T-cell (primary cell): Measurements from ENCODE around the gene PZP. TPM values are rescaled to one million over a fixed set of nuclear protein-coding genes. Genes with fewer than 3 reads are reported as not detected.

Experiments
- ATAC-seq, 4 experiments: fragments of 200-7000 bp in 3 of 4; fragments of 150-1000 bp in 1 of 4; cut with Tn5 transposase; replicated peaks in 1 of 4; 1 replicate in 3 of 4; 2 replicates in 1 of 4; pipeline ENCODE4 v1.10.0; 2021; ENCODE audit warnings: moderate library complexity in 3 of 4, mild to moderate bottlenecking in 2 of 4, moderate number of reproducible peaks in 1 of 4
- CTCF ChIA-PET, 2 donors: fragments of 300-600 bp; sonication (Branson Sonifier 250); formaldehyde crosslinking; loops; one replicate each; lab custom pipeline; 2022; ENCODE audit warnings: antibody characterized with exemption in 2 of 2; lab: Charles Lee
- POLR2A ChIA-PET, 2 donors: fragments of 300-600 bp; sonication (Branson Sonifier 250); formaldehyde crosslinking; loops; one replicate each; lab custom pipeline; 2022; ENCODE audit warnings: antibody characterized with exemption in 2 of 2; lab: Charles Lee
- DNase-seq, 35 experiments: peaks; one replicate each; pipeline versions ENCODE4 v3.0.0 to v3.0.0-alpha.2; 2013 to 2023
- H3K27ac ChIP-seq: one replicate; pipeline ENCODE4 v1.5.1; 2013; ENCODE audit warnings: low read length
- H3K27me3 ChIP-seq, 2 experiments: replicated peaks in 1 of 2; 1 replicate in 1 of 2; 2 replicates in 1 of 2; pipeline versions ENCODE4 v1.6.1 to v1.7.0; 2013; ENCODE audit warnings: low read length in 1 of 2, mixed read lengths in 1 of 2; ENCODE audit not compliant: control insufficient read depth in 2 of 2, insufficient read depth in 2 of 2; ENCODE audit errors: extremely low read depth in 1 of 2
- H3K36me3 ChIP-seq, 2 donors: 1 replicate in 1 of 2; 2 replicates in 1 of 2; pipeline versions ENCODE4 v1.6.1 to v1.7.0; 2013; ENCODE audit warnings: low read length in 1 of 2; ENCODE audit not compliant: control insufficient read depth in 2 of 2, insufficient read depth in 1 of 2; ENCODE audit errors: extremely low read depth in 1 of 2
- H3K4me1 ChIP-seq, 2 experiments: 1 replicate in 1 of 2; 2 replicates in 1 of 2; pipeline versions ENCODE4 v1.6.1 to v1.7.0; 2013; ENCODE audit warnings: low read length in 2 of 2, mixed read lengths in 1 of 2; ENCODE audit not compliant: insufficient read depth in 2 of 2, control insufficient read depth in 1 of 2; ENCODE audit errors: extremely low read depth in 1 of 2
- H3K4me3 ChIP-seq, 2 donors: 1 replicate in 1 of 2; 2 replicates in 1 of 2; pipeline versions ENCODE4 v1.5.1 to v1.7.0; 2013; ENCODE audit warnings: mild to moderate bottlenecking in 2 of 2, low read length in 1 of 2, moderate library complexity in 1 of 2; ENCODE audit not compliant: control insufficient read depth in 1 of 2; ENCODE audit errors: extremely low read depth in 1 of 2
- H3K9me3 ChIP-seq: 2 replicates; pipeline ENCODE4 v1.7.0; 2013
- H3K27ac Mint-ChIP-seq, 2 donors: one replicate each; pipeline ENCODE4 v1.8.0; 2020 to 2021; ENCODE audit warnings: mild to moderate bottlenecking in 2 of 2, mixed read lengths in 2 of 2
- H3K27me3 Mint-ChIP-seq, 2 donors: one replicate each; pipeline ENCODE4 v1.8.0; 2021 to 2022; ENCODE audit warnings: mixed read lengths in 2 of 2
- H3K36me3 Mint-ChIP-seq: one replicate; pipeline ENCODE4 v1.8.0; 2021; ENCODE audit warnings: mixed read lengths
- H3K4me1 Mint-ChIP-seq, 3 donors: one replicate each; pipeline ENCODE4 v1.8.0; 2020 to 2022; ENCODE audit warnings: mixed read lengths in 3 of 3, mild to moderate bottlenecking in 1 of 3
- H3K4me3 Mint-ChIP-seq, 3 donors: one replicate each; pipeline ENCODE4 v1.8.0; 2020 to 2022; ENCODE audit warnings: mild to moderate bottlenecking in 3 of 3, mixed read lengths in 3 of 3, moderate library complexity in 3 of 3
- H3K9me3 Mint-ChIP-seq, 3 donors: one replicate each; pipeline ENCODE4 v1.8.0; 2020 to 2022; ENCODE audit warnings: mixed read lengths in 3 of 3
- WGBS: methylation state at CpG from one replicate; pipeline ENCODE4 v1.1.5; 2013; ENCODE audit warnings: missing lambda C conversion rate; ENCODE audit not compliant: insufficient coverage; 5-methylcytosine and 5-hydroxymethylcytosine counted together
- total RNA-seq, 35 experiments: library from RNA in 6 of 35; stranded (reverse) in 6 of 35; fragments of 120-200 nt in 1 of 35; gene quantifications; one replicate each; pipeline versions ENCODE4 v1.2.1 to v1.2.4 and lab custom pipeline; 2013 to 2026

PZP gene
- total RNA-seq, 5 donors from 2014 or later (not counting 1 experiment from before 2014, with no cell fraction given), result not detected

GRCh38 chr12:9252256-9252655, 44.1 kb upstream of the PZP start:
- CTCF ChIA-PET, result no interaction called here
- Mint-ChIP-seq H3K36me3 (peaks cover 28% of the 10 kb centered on the region), H3K4me3 (no peak overlapping the region), H3K4me1 (no peaks in the 10 kb centered on the region), H3K27me3 (peaks cover 4 to 25% of the 10 kb centered on the region in 2 donors), H3K27ac (no peak overlapping the region), H3K9me3 (peaks cover 0 to 11% (median 0%) of the 10 kb centered on the region in 3 donors)
- POLR2A ChIA-PET, result no interaction called here
- ATAC-seq (no peak), DNase-seq (no peak)
- no peak overlapping the region for H3K4me3 ChIP-seq
- peaks cover 0 to 2% of the 10 kb centered on the region in 2 donors for H3K36me3 ChIP-seq
- H3K27ac ChIP-seq, result no peak overlapping the region
- H3K4me1 ChIP-seq, result no peaks in the 10 kb centered on the region
- no peaks in the 10 kb centered on the region for H3K9me3 ChIP-seq
- no peaks in the 10 kb centered on the region for H3K27me3 ChIP-seq

- no peak for DNase-seq
- Mint-ChIP-seq H3K9me3 (peaks cover 0 to 11% (median 0%) of the 10 kb centered on the region in 3 donors), H3K36me3 (peaks cover 20% of the 10 kb centered on the region), H3K4me1 (peaks cover 0 to 7% (median 0%) of the 10 kb centered on the region in 3 donors), H3K27ac (no peak overlapping the region), H3K4me3 (no peak overlapping the region), H3K27me3 (peaks cover 4 to 29% of the 10 kb centered on the region in 2 donors)
- Histone ChIP-seq H3K9me3 (no peaks in the 10 kb centered on the region), H3K4me3 (no peak overlapping the region), H3K4me1 (no peaks in the 10 kb centered on the region), H3K27me3 (no peaks in the 10 kb centered on the region), H3K36me3 (no peaks in the 10 kb centered on the region), H3K27ac (no peak overlapping the region)
- ATAC-seq, result no peak
- ChIA-PET POLR2A (no interaction called here), CTCF (no interaction called here)
- WGBS, result 100% methylated on average over 2 of the region's 3 CpGs
Observed at GRCh38 chr12:9248435-9248834, 40.2 kb upstream of the PZP start.

- Mint-ChIP-seq H3K4me1 (peaks cover 11 to 20% (median 12%) of the 10 kb centered on the region in 3 donors), H3K9me3 (no peaks in the 10 kb centered on the region), H3K36me3 (peaks cover 14% of the 10 kb centered on the region), H3K27ac (no peak overlapping the region), H3K4me3 (no peak overlapping the region), H3K27me3 (peaks cover 2 to 14% of the 10 kb centered on the region in 2 donors)
- POLR2A ChIA-PET, result no interaction called here
- H3K36me3 ChIP-seq, result peaks cover 0 to 2% of the 10 kb centered on the region in 2 donors
- no peaks in the 10 kb centered on the region for H3K4me1 ChIP-seq
- H3K9me3 ChIP-seq, result no peaks in the 10 kb centered on the region
- H3K27ac ChIP-seq, result no peak overlapping the region
- no peak for ATAC-seq
- no peak for DNase-seq
- no peaks in the 10 kb centered on the region for H3K27me3 ChIP-seq
- no peak overlapping the region for H3K4me3 ChIP-seq
- CTCF ChIA-PET, result no interaction called here
- WGBS, result 71% methylated on average over 1 of the region's 6 CpGs
Observed at GRCh38 chr12:9244894-9245293, 36.7 kb upstream of the PZP start.

GRCh38 chr12:9243999-9244649, 35.9 kb upstream of the PZP start:
- DNase-seq (no peak), ATAC-seq (no peak)
- H3K36me3 ChIP-seq, result peaks cover 0 to 2% of the 10 kb centered on the region in 2 donors
- no peaks in the 10 kb centered on the region for H3K27me3 ChIP-seq
- Mint-ChIP-seq H3K4me1 (peaks cover 12 to 21% (median 13%) of the 10 kb centered on the region in 3 donors), H3K36me3 (peaks cover 11% of the 10 kb centered on the region), H3K4me3 (no peak overlapping the region), H3K27me3 (peaks cover 0 to 13% of the 10 kb centered on the region in 2 donors), H3K9me3 (no peaks in the 10 kb centered on the region), H3K27ac (no peak overlapping the region)
- H3K4me3 ChIP-seq, result no peak overlapping the region
- no peak overlapping the region for H3K27ac ChIP-seq
- ChIA-PET CTCF (no interaction called here), POLR2A (no interaction called here)
- H3K9me3 ChIP-seq, result no peaks in the 10 kb centered on the region
- no peaks in the 10 kb centered on the region for H3K4me1 ChIP-seq
- WGBS, result no CpG with 5 or more reads among the region's 1 CpG

GRCh38 chr12:9241301-9241700, 33.1 kb upstream of the PZP start:
- Mint-ChIP-seq H3K36me3 (peaks cover 1% of the 10 kb centered on the region), H3K4me1 (peaks cover 12 to 21% (median 13%) of the 10 kb centered on the region in 3 donors), H3K27me3 (peaks cover 0 to 8% of the 10 kb centered on the region in 2 donors), H3K27ac (no peak overlapping the region), H3K4me3 (peak overlapping the region in 1 of 3 donors; percentile 17), H3K9me3 (no peaks in the 10 kb centered on the region)
- POLR2A ChIA-PET, result no interaction called here
- DNase-seq (no peak), ATAC-seq (no peak)
- Histone ChIP-seq H3K4me3 (no peak overlapping the region), H3K9me3 (no peaks in the 10 kb centered on the region), H3K4me1 (no peaks in the 10 kb centered on the region), H3K27me3 (no peaks in the 10 kb centered on the region), H3K27ac (no peak overlapping the region), H3K36me3 (peaks cover 0 to 2% of the 10 kb centered on the region in 2 donors)
- 100% methylated on average over 1 of the region's 3 CpGs for WGBS
- CTCF ChIA-PET, result no interaction called here

GRCh38 chr12:9240776-9241175, 32.6 kb upstream of the PZP start:
- peaks cover 3% of the 10 kb centered on the region for H3K36me3 Mint-ChIP-seq
- peaks cover 0 to 2% of the 10 kb centered on the region in 2 donors for H3K36me3 ChIP-seq
- CTCF ChIA-PET, result no interaction called here

More at GRCh38 chr12:9240776-9241175, 32.6 kb upstream of the PZP start:
- 100% methylated on average over 1 of the region's 5 CpGs for WGBS
- ATAC-seq, result no peak
- Histone ChIP-seq H3K4me1 (no peaks in the 10 kb centered on the region), H3K27me3 (no peaks in the 10 kb centered on the region), H3K9me3 (no peaks in the 10 kb centered on the region), H3K27ac (peak overlapping the region; percentile 45), H3K4me3 (peak overlapping the region in 1 of 2 donors; percentile 46)
- DNase-seq, result no peak
- Mint-ChIP-seq H3K9me3 (no peaks in the 10 kb centered on the region), H3K4me1 (peaks cover 12 to 21% (median 13%) of the 10 kb centered on the region in 3 donors), H3K4me3 (peak overlapping the region; percentile 22 to 94 (median 86)), H3K27me3 (peaks cover 0 to 4% of the 10 kb centered on the region in 2 donors), H3K27ac (no peak overlapping the region)
- POLR2A ChIA-PET, result no interaction called here
